Measurements from ENCODE around the gene ENAM. TPM values are rescaled to one million over a fixed set of nuclear protein-coding genes. Genes with fewer than 3 reads are reported as not detected.

ENAM gene
- under 0.01 TPM in 2 replicates for total RNA-seq

GRCh38 chr4:70628444-70628843 is at the start of gene ENAM:
Gene ENAM (plus strand): TSS chr4:70628744. CDS start chr4:70629501, 757 bp downstream.

GRCh38 chr4:70591955-70592582 is 36.5 kb upstream of the ENAM start, which contains the start of gene AMBN:
Gene AMBN (plus strand): TSS chr4:70592256. CDS start chr4:70592359, 103 bp downstream.

GRCh38 chr4:70666369-70666768 is 37.8 kb downstream of the ENAM start, which contains the start of gene JCHAIN:
Gene JCHAIN (minus strand): TSS chr4:70666508. CDS start chr4:70666490, 18 bp downstream.

GRCh38 chr4:70687821-70688794 is 59.6 kb downstream of the ENAM start, which contains the start of gene UTP3:
Gene UTP3 (plus strand): TSS chr4:70688532. CDS start chr4:70688678, 146 bp downstream.

Other genes starting within 250 kb of the ENAM start
- gene SMR3B, start 245.6 kb upstream of the ENAM start, total RNA-seq, result not detected in 2 replicates
- gene OPRPN, start 230.8 kb upstream of the ENAM start, total RNA-seq, result not detected in 2 replicates
- not detected in 2 replicates for gene MUC7, start 156.5 kb upstream of the ENAM start, total RNA-seq
- not detected in 2 replicates for gene AMTN, start 110.2 kb upstream of the ENAM start, total RNA-seq
- gene AMBN, start 36.5 kb upstream of the ENAM start, total RNA-seq, result not detected in 2 replicates
- 1.7 and 1.9 TPM in 2 replicates for gene JCHAIN, start 37.8 kb downstream of the ENAM start, total RNA-seq
- 16.1 and 20.9 TPM in 2 replicates for gene UTP3, start 59.8 kb downstream of the ENAM start, total RNA-seq
- gene RUFY3, start 93.2 kb downstream of the ENAM start, total RNA-seq, result 17.7 and 25.9 TPM in 2 replicates
- gene GRSF1, start 211.1 kb downstream of the ENAM start, total RNA-seq, result 68.9 and 90.2 TPM in 2 replicates